HG03342 (cell line): ENCODE measurements around the gene BRD7.
A peak's percentile ranks its signal among the peaks of the same experiment; 100 is the strongest.

ENCODE experiments used
- ATAC-seq: cut with Tn5 transposase; IDR thresholded peaks from one replicate; pipeline ENCODE4 v1.9.1; 2021; ENCODE audit warnings: mild to moderate bottlenecking, moderate library complexity; ENCODE audit not compliant: unreplicated experiment

BRD7 gene

GRCh38 chr16:50368410-50369132 is at the start of gene BRD7:
TSS of gene BRD7 (minus strand) at chr16:50368988. CDS start at chr16:50368774, 214 bp downstream.
- peak; percentile 62 for ATAC-seq

- ATAC-seq = no peak
These were observed 47.6 kb upstream of the BRD7 start for GRCh38 chr16:50416388-50416787.

GRCh38 chr16:50414152-50414551 is 45.4 kb upstream of the BRD7 start:
- ATAC-seq = no peak

GRCh38 chr16:50411034-50411433 is 42.2 kb upstream of the BRD7 start:
- ATAC-seq = no peak

GRCh38 chr16:50408001-50408561 is 39.3 kb upstream of the BRD7 start:
- ATAC-seq = no peak

GRCh38 chr16:50407351-50407750 is 38.6 kb upstream of the BRD7 start:
- no peak for ATAC-seq

GRCh38 chr16:50403491-50403890 is 34.7 kb upstream of the BRD7 start:
- no peak for ATAC-seq

- ATAC-seq = no peak
These were observed 33.6 kb upstream of the BRD7 start for GRCh38 chr16:50402298-50402895.

GRCh38 chr16:50401355-50401754 is 32.6 kb upstream of the BRD7 start:
- no peak for ATAC-seq

GRCh38 chr16:50400967-50401348 is 32.2 kb upstream of the BRD7 start:
- ATAC-seq = no peak

GRCh38 chr16:50400312-50400966 is 31.7 kb upstream of the BRD7 start:
- no peak for ATAC-seq

- ATAC-seq = no peak
These were observed 30.6 kb upstream of the BRD7 start for GRCh38 chr16:50399411-50399810.

GRCh38 chr16:50398336-50398735 is 29.5 kb upstream of the BRD7 start:
- ATAC-seq = no peak

GRCh38 chr16:50396761-50397535 is 28.2 kb upstream of the BRD7 start:
- ATAC-seq = no peak

GRCh38 chr16:50395763-50396710 is 27.2 kb upstream of the BRD7 start:
- no peak for ATAC-seq

- no peak for ATAC-seq
These were observed 25.3 kb upstream of the BRD7 start for GRCh38 chr16:50393858-50394802.

GRCh38 chr16:50393416-50393815 is 24.6 kb upstream of the BRD7 start:
- ATAC-seq = no peak

- no peak for ATAC-seq
These were observed 22.3 kb upstream of the BRD7 start for GRCh38 chr16:50390914-50391716.
